Large intestine (tissue), 12 donors: ENCODE measurements around the gene LARP4B. TPM values are rescaled to one million over a fixed set of nuclear protein-coding genes. Genes with fewer than 3 reads are reported as not detected.
A peak's percentile ranks its signal among the peaks of the same experiment; 100 is the strongest.

Source experiments
- DNase-seq, 2 donors: peaks; one replicate each; pipeline versions ENCODE4 v3.0.0 to v3.0.0-alpha.2; 2013
- H3K27ac ChIP-seq: one replicate; pipeline ENCODE4 v1.5.1; 2013; ENCODE audit warnings: low read length
- H3K27me3 ChIP-seq: 2 replicates; pipeline ENCODE4 v1.6.1; 2013; ENCODE audit warnings: low read length; ENCODE audit not compliant: control insufficient read depth, insufficient read depth
- H3K36me3 ChIP-seq: 2 replicates; pipeline ENCODE4 v1.6.1; 2013; ENCODE audit warnings: low read length; ENCODE audit not compliant: control insufficient read depth, insufficient read depth
- H3K4me1 ChIP-seq: one replicate; pipeline ENCODE4 v1.6.1; 2013; ENCODE audit warnings: low read length; ENCODE audit not compliant: control insufficient read depth, insufficient read depth
- H3K4me3 ChIP-seq: one replicate; pipeline ENCODE4 v1.5.1; 2013; ENCODE audit warnings: low read length
- H3K9me3 ChIP-seq: one replicate; pipeline ENCODE4 v1.6.1; 2013; ENCODE audit warnings: mild to moderate bottlenecking, low read depth, low read length, moderate library complexity; ENCODE audit not compliant: control insufficient read depth
- WGBS: methylation state at CpG from one replicate; pipeline ENCODE4 v1.1.5; 2013; ENCODE audit warnings: low lambda C conversion rate; ENCODE audit not compliant: insufficient coverage; 5-methylcytosine and 5-hydroxymethylcytosine counted together
- long read RNA-seq, 11 donors: transcript quantifications; one replicate each; lab custom pipeline, GENCODE V29; 2026
- polyA plus RNA-seq: library from polyadenylated mRNA; unstranded; fragments of 120-200 nt; gene quantifications from one replicate; pipeline ENCODE4 v1.2.1, GENCODE V29; 2013

LARP4B gene
- 54.0 TPM for polyA plus RNA-seq
- long read RNA-seq, donor 1, full-length matches to known transcripts, result 5 of 5 reads
- long read RNA-seq, donor 1, partial matches to known transcripts, result 0 of 5 reads
- long read RNA-seq, donor 1, other reads (novel, unspliced or antisense), result 0 of 5 reads
- long read RNA-seq, donor 2, full-length matches to known transcripts, result 8 of 8 reads
- long read RNA-seq, donor 2, partial matches to known transcripts, result 0 of 8 reads
- long read RNA-seq, donor 2, other reads (novel, unspliced or antisense), result 0 of 8 reads
- long read RNA-seq, donor 3, result 0 reads
- long read RNA-seq, donor 4, full-length matches to known transcripts, result 1 of 1 reads
- long read RNA-seq, donor 4, partial matches to known transcripts, result 0 of 1 reads
- long read RNA-seq, donor 4, other reads (novel, unspliced or antisense), result 0 of 1 reads
- long read RNA-seq, donor 5, full-length matches to known transcripts, result 4 of 4 reads
- long read RNA-seq, donor 5, partial matches to known transcripts, result 0 of 4 reads
- long read RNA-seq, donor 5, other reads (novel, unspliced or antisense), result 0 of 4 reads
- long read RNA-seq, donor 6, full-length matches to known transcripts, result 4 of 10 reads
- long read RNA-seq, donor 6, partial matches to known transcripts, result 6 of 10 reads
- long read RNA-seq, donor 6, other reads (novel, unspliced or antisense), result 0 of 10 reads
- long read RNA-seq, donor 7, full-length matches to known transcripts, result 3 of 3 reads
- long read RNA-seq, donor 7, partial matches to known transcripts, result 0 of 3 reads
- long read RNA-seq, donor 7, other reads (novel, unspliced or antisense), result 0 of 3 reads
- long read RNA-seq, donor 8, full-length matches to known transcripts, result 5 of 12 reads
- long read RNA-seq, donor 8, partial matches to known transcripts, result 7 of 12 reads
- long read RNA-seq, donor 8, other reads (novel, unspliced or antisense), result 0 of 12 reads
- long read RNA-seq, donor 9, partial matches to known transcripts, result 0 of 2 reads
- long read RNA-seq, donor 9, other reads (novel, unspliced or antisense), result 0 of 2 reads
- long read RNA-seq, donor 10, full-length matches to known transcripts, result 6 of 6 reads
- long read RNA-seq, donor 10, partial matches to known transcripts, result 0 of 6 reads
- long read RNA-seq, donor 10, other reads (novel, unspliced or antisense), result 0 of 6 reads
- long read RNA-seq, donor 11, full-length matches to known transcripts, result 3 of 3 reads
- long read RNA-seq, donor 11, partial matches to known transcripts, result 0 of 3 reads
- long read RNA-seq, donor 11, other reads (novel, unspliced or antisense), result 0 of 3 reads

DNA sequence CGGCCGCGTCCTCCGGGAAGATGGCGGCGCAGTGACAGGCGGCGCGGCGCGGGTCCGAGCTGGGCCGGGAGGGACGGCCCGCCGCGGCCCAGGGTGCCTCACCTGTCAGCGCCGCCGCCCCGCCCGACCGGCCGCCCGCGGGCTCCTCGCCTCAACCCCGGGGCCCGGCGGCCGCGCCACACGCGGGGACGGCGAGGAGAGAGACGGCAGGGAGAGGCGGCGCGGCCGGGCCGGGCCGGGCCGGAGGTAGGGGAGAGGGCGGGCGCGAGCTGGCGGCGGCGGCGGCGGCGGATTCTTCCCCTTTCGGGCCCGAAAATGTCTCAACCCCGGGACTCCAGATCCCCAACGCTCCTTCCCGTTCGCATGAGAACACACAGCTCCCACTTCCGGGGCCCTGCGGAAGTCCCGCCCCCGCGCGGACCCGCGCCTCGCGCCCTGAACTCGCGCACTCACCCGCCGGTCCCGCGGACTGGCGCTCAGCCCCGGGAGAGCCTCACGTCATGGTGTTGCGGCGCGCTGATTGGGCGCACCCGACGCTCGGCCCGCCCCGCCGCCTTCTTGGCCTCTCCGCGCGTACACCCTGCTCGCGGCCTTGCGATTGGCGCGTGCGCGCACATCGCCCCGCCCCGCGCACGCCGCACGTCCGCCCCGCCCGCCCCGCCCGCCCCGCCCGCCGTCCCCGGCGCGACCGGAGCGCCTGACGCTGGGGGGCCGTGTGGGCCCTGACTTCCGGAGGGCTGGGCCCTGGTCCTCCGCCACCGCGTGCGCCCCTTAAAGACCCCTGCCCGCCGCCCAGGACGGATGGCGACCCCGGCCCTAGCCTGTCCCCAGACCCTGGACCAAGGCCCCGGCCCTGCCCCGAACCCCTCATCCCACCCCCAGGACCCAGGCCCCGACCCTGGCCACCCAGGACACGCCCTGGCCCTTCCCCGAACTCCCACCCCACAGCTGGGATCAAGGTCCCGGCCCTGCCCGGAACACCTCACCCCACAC lies at the start of gene LARP4B:
LARP4B (minus strand) TSS at position 380 of the 993 bp plus-strand sequence. CDS start 45,984 bp downstream, outside the sequence.
- H3K4me1 ChIP-seq, result peaks cover 12% of the 10 kb centered on the region
- H3K36me3 ChIP-seq, result peaks cover 1% of the 10 kb centered on the region
- H3K27me3 ChIP-seq, result no peaks in the 10 kb centered on the region
- DNase-seq, result peak; percentile 99
- H3K9me3 ChIP-seq, result no peaks in the 10 kb centered on the region
- H3K4me3 ChIP-seq, result peak within 1 kb of the TSS; percentile 78
- WGBS, result no CpG with 5 or more reads among the region's 137 CpGs
- H3K27ac ChIP-seq, result peak within 1 kb of the TSS; percentile 89

DNA sequence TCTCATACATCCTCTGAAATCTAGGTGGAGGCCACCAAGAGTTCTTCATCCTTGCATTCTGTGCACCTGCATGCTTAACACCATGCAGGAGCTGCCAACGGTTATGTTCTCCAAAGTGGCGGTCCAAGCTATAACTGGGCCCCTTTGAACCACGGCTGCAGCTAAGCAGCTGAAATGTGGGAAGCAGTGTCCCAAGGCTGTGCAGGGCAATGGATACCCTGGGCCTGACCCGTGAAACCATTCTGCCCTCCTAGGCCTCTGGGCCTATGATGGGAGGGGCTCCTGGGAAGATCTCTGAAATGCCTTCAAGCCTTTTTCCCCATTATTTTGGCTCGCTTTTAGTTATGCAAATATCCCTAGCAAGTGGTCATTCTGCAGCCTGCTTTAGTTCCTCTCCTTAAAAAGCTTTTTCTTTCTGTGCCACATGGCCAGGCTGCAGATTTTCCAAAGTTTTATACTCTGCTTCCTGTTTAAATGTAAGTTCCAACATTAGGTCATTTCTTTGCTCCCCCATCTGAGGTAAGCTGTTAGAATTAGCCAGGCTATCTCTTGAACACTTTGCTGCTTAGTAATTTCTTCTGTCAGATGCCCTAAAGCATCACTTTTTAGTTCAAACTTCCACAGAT lies 49.1 kb upstream of the LARP4B start:
- Histone ChIP-seq H3K27me3 (no peaks in the 10 kb centered on the region), H3K4me3 (no peak overlapping the region), H3K4me1 (peaks cover 19% of the 10 kb centered on the region), H3K27ac (no peak overlapping the region), H3K9me3 (peaks cover 24% of the 10 kb centered on the region), H3K36me3 (no peaks in the 10 kb centered on the region)
- WGBS, result no CpG with 5 or more reads among the region's 5 CpGs
- no peak for DNase-seq

DNA sequence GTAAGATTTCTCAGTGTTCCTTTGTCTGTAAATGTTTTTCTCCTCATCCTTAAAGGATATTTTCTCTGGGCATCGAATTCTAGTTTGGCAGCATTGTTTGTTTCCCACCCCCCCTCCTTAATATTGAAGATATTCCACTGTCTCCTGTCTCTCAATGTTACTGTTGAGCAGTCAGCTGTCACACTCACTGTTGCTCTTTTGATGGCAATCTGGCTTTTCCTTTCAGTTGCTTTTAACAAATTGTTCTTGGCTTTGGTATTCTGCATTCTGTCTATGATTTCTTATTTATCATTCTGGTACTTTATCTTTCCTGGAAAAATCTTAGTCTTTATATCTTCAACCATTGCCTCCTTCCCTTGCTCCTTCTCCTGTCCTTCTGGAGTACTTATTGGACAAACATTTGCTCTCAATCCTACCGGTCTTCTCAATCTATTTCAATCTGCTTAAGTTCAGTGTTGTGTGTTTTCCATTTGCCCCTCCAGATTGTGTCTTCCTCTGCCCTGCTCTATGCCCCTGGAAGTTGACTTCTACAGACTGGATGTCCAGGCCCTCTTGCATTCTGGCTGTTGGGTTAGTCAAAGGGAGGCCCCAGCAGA lies 47.4 kb upstream of the LARP4B start:
- Histone ChIP-seq H3K4me1 (peaks cover 13% of the 10 kb centered on the region), H3K27ac (no peak overlapping the region), H3K36me3 (no peaks in the 10 kb centered on the region), H3K27me3 (no peaks in the 10 kb centered on the region), H3K4me3 (no peak overlapping the region), H3K9me3 (peaks cover 24% of the 10 kb centered on the region)
- WGBS, result 100% methylated on average over 2 of the region's 2 CpGs
- no peak for DNase-seq

DNA sequence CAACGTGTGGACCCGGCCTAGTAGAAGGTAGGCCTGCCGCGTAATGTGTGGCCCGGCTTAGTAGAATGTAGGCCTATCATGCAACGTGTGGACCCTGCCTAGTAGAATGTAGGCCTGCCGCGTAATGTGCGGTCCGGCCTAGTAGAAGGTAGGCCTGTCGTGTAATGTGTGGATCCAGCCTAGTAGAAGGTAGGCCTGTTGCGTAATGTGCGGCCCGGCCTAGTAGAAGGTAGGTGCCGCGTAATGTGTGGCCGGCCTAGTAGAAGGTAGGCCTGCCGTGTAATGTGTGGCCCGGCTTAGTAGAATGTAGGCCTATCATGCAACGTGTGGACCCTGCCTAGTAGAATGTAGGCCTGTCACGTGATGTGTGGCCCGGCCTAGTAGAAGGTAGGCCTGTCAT lies 44.8 kb upstream of the LARP4B start:
- DNase-seq, result no peak
- Histone ChIP-seq H3K27me3 (no peaks in the 10 kb centered on the region), H3K9me3 (peaks cover 24% of the 10 kb centered on the region), H3K27ac (no peak overlapping the region), H3K36me3 (no peaks in the 10 kb centered on the region), H3K4me3 (no peak overlapping the region), H3K4me1 (peaks cover 16% of the 10 kb centered on the region)
- WGBS, result no CpG with 5 or more reads among the region's 22 CpGs

DNA sequence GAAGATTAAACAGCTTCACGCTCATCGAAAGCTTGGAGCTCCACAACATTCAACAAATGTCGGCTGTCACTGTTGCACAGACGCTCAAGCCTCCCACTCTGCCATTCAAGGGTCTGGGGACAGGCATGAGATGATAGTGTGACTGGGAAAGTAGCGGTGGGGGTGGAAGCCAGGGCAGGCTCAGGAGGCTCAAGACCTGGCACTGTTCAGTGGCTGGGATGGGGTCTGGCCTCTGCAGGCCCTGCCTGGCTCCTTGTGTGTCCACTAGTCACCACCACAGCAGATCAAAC lies 43.2 kb upstream of the LARP4B start:
- Histone ChIP-seq H3K4me3 (no peak overlapping the region), H3K36me3 (no peaks in the 10 kb centered on the region), H3K4me1 (peaks cover 29% of the 10 kb centered on the region), H3K27ac (no peak overlapping the region), H3K27me3 (no peaks in the 10 kb centered on the region), H3K9me3 (peaks cover 16% of the 10 kb centered on the region)
- DNase-seq, result no peak
- WGBS, result no CpG with 5 or more reads among the region's 5 CpGs

DNA sequence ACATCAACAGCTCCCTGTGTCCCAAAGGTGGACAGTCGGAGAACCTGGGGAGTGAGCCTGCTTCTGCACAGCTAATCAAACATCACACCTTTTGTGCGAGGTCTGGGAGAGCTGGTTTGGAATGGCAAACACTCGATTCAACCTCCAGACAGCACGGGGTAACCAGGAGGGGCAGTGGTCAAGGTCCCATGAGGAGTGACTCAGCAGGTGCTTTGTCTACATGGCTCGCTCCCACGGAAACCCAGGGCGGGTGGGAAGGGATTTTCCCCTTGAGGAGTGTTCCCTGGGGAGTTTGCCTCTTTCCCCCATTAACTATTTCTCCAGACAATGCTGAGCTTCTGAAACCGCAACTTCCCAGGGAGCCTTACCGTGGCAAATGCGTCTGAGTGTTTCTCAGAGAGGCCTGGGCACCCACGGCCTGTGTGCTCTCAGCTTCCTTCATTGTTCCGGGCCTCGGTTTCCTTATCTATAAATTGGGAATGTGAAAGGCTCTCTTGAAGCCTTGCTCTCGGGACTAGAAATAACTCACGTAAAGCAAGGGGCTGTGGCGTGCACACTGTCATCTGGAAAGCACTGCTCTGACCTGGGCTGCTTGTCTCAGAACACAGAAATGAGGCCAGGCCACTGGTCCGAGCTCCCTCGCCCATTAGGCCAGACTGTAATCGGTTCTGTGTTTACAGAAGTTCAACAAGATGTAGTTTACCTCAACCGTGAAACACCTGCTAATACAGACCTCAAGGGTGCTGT lies 42.7 kb upstream of the LARP4B start:
- Histone ChIP-seq H3K9me3 (peaks cover 12% of the 10 kb centered on the region), H3K27me3 (no peaks in the 10 kb centered on the region), H3K4me3 (no peak overlapping the region), H3K27ac (peak overlapping the region; percentile 32), H3K36me3 (no peaks in the 10 kb centered on the region), H3K4me1 (peaks cover 29% of the 10 kb centered on the region)
- peak; percentile 65 to 84 for DNase-seq
- no CpG with 5 or more reads among the region's 20 CpGs for WGBS

DNA sequence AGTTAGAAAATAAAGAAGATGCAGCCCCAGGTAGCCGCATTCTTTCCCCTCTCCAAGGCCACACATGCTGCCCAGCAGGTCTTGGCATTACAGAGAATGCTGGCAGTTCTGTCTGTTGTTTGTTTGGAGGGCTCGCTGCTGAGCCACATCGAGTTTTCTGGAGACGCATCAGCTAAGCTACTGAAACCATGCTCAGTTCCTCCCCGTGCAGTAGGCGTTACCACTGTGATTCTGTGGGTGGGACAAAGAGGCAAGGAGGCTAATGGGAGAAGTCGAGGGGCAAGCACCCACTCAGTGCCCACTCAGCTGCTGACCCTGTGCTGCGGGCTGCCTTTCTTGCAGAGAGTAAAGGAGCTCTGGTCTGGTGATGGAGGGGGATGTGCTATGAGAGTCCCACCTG lies 41.3 kb upstream of the LARP4B start:
- peaks cover 29% of the 10 kb centered on the region for H3K4me1 ChIP-seq
- WGBS, result no CpG with 5 or more reads among the region's 8 CpGs
- H3K27me3 ChIP-seq, result no peaks in the 10 kb centered on the region
- no peaks in the 10 kb centered on the region for H3K36me3 ChIP-seq
- H3K4me3 ChIP-seq, result no peak overlapping the region
- H3K27ac ChIP-seq, result no peak overlapping the region
- H3K9me3 ChIP-seq, result peaks cover 3% of the 10 kb centered on the region
- no peak for DNase-seq

DNA sequence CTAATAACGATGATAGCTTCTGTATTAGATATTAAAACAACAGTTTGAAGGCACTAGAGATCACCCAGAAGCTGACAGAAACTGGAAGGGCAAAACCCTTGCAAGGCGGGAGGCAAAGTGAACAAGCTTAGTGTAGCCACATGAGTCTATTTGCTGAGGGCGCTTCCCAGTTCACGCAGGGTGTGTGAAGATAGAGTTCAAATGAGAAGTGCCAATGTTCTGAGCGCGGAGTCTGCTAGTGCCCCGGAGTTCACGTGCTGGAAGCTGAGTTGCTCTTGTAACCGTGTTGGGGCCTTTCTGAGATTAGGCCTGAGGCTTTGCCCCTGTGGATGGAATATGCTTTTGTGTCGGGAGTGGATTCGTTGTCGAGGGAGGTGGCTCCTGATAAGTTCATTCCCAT lies 40.1 kb upstream of the LARP4B start:
- no peaks in the 10 kb centered on the region for H3K27me3 ChIP-seq
- no peaks in the 10 kb centered on the region for H3K36me3 ChIP-seq
- 26% methylated on average over 3 of the region's 12 CpGs for WGBS
- peaks cover 29% of the 10 kb centered on the region for H3K4me1 ChIP-seq
- peak; percentile 69 to 81 for DNase-seq
- peak overlapping the region; percentile 68 for H3K27ac ChIP-seq
- H3K4me3 ChIP-seq, result no peak overlapping the region
- no peaks in the 10 kb centered on the region for H3K9me3 ChIP-seq
